Smooth muscle cell of bladder (primary cell): ENCODE measurements around the gene PTBP2. TPM values are rescaled to one million over a fixed set of nuclear protein-coding genes. Genes with fewer than 3 reads are reported as not detected.

ENCODE experiments used
- total RNA-seq: library from RNA; depleted of rRNA; stranded (reverse); fragments of >200 nt; gene quantifications from 2 replicates; pipeline ENCODE4 v1.2.3, GENCODE V29; 2014

The PTBP2 gene
- 9.8 and 12.0 TPM in 2 replicates for total RNA-seq

GRCh38 chr1:96721416-96722160, at the start of gene PTBP2:
Gene PTBP2, plus strand, starts transcription at chr1:96721784. Its CDS starts 81 bp downstream, at chr1:96721865.

